ENCODE data around the gene MLX. TPM values are rescaled to one million over a fixed set of nuclear protein-coding genes. Genes with fewer than 3 reads are reported as not detected.

Gene MLX
- total and polyA plus RNA-seq, 10 of the 15 experiments (the other 5 are each of a cell fraction or from before 2014, with no cell fraction given), result 34.4 to 65.0 (median 44.4) TPM

- TF ChIP-seq TCF7 (IDR thresholded peaks at IDR 0.05; ENCODE audit: borderline replicate concordance) (no peak), ZNF207 (IDR thresholded peaks at IDR 0.05; ENCODE audit: borderline replicate concordance) (no peak), HDGF (IDR thresholded peaks at IDR 0.05) (no peak), USF2 (IDR thresholded peaks at IDR 0.05; ENCODE audit: borderline replicate concordance, low read depth, low read length) (no peak), NFXL1 (IDR thresholded peaks at IDR 0.05; ENCODE audit: borderline replicate concordance) (no peak), TAF1 (IDR thresholded peaks at IDR 0.05; ENCODE audit: borderline replicate concordance, low read depth, low read length) (no peak), ZSCAN29 (IDR thresholded peaks at IDR 0.05) (no peak), ZNF592 (IDR thresholded peaks at IDR 0.05) (0 out of 2 replicates have a peak, but pooled peaks have one; percentile 47), ZNF24 (IDR thresholded peaks at IDR 0.05) (peak; percentile 15; the same call in 1 of the 2 replicates), CBX3 (IDR thresholded peaks at IDR 0.05; ENCODE audit: borderline replicate concordance, low read depth) (no peak), RUNX3 (IDR thresholded peaks at IDR 0.05; ENCODE audit: low read length) (peak; percentile 18; the same call in 1 of the 2 replicates), MLLT1 (IDR thresholded peaks at IDR 0.05) (no peak), NFYB (IDR thresholded peaks at IDR 0.05; ENCODE audit: insufficient read depth, low read depth, low read length) (no peak), USF1 (IDR thresholded peaks at IDR 0.05; ENCODE audit: borderline replicate concordance, extremely low read length, insufficient read depth, low read depth, low read length) (no peak), RB1 (IDR thresholded peaks at IDR 0.05; ENCODE audit: borderline replicate concordance) (peak; percentile 57; the same call in 1 of the 2 replicates), ZBTB11 (CRISPR knock-in tag; IDR thresholded peaks at IDR 0.05) (no peak), SMAD1 (IDR thresholded peaks at IDR 0.05; ENCODE audit: low read depth, partially characterized antibody) (no peak), IRF3 (IDR thresholded peaks at IDR 0.05) (no peak)
Measured at GRCh38 chr17:42517516-42517915, 49.4 kb upstream of the MLX start (continued).
